NT2/D1 (cell line): ENCODE measurements around the gene SPCS2.

ENCODE experiments used
- SUZ12 ChIP-seq: IDR thresholded peaks from 2 replicates; pipeline ENCODE4 v1.6.1; 2011; ENCODE audit not compliant: insufficient read length, insufficient read depth; ENCODE audit errors: extremely low read depth
- ZNF274 ChIP-seq: IDR thresholded peaks from 2 replicates; pipeline ENCODE4 v1.6.1; 2011; ENCODE audit warnings: mild to moderate bottlenecking, low read depth, low read length

- TF ChIP-seq SUZ12 (no peak), ZNF274 (no peak)
Observed at GRCh38 chr11:74957937-74958629, 9.0 kb downstream of the SPCS2 start.
